SK-N-MC (cell line): ENCODE results near the gene EML2.

Source experiments
- EZH2 ChIP-seq: fragments of 200-600 bp; sonication (generic); IDR thresholded peaks from one replicate; pipeline ENCODE4 v1.6.1; 2017; ENCODE audit warnings: antibody characterized with exemption
- FOXP2 ChIP-seq: optimal IDR thresholded peaks from 2 replicates; pipeline ENCODE3; 2011; ENCODE audit warnings: mild to moderate bottlenecking, moderate library complexity; ENCODE audit not compliant: insufficient read depth; ENCODE audit errors: extremely low read length, control extremely low read depth
- POLR2AphosphoS5 ChIP-seq: IDR thresholded peaks from 2 replicates; pipeline ENCODE4 v1.6.1; 2012; ENCODE audit warnings: mild to moderate bottlenecking, low read depth, low read length, borderline replicate concordance

DNA sequence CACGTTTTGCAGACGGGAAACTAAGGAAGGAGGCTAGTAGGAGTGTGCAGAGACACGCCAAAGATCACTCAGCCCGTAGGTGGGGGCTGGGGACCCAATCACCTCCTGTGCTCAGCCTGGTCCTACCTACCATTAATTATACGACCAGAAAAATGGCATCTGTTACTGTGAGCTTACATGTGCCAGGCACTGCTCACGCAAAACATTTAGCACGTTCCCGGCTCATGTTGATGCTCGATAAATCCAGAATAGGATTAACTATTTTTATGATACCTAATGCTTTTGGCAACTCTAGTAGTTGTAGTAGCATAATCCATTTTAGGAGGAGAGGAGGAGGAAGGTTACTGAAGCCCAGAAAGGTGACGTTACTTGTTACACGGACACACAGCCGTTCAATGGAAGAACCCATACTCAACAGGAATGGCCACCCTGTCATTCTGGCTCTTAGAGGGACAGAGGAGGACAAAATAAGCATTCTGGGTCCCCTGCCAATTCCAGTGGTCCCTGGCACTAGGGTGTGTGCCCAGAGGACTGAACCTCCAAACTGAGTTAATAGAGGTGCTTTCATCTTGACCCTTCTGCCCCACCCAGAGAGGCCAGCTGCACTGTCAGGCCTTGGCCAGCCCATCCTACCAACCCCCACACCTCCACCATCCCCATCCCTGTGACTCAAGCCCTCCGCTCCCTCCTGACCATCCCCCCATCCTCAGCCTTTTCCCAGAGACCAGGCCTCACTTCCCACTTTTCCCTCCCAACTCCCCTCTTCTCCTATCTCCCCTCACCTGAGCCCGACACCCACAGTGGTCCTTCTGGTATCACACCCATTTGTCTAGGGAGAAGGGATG, 5.0 kb upstream of the EML2 start:
- no peak for TF ChIP-seq POLR2AphosphoS5
- no peak for TF ChIP-seq EZH2
- no peak for TF ChIP-seq FOXP2
